BJ (cell line): ENCODE measurements around the gene HACD4. TPM values are rescaled to one million over a fixed set of nuclear protein-coding genes. Genes with fewer than 3 reads are reported as not detected.

ENCODE experiments used
- CTCF ChIA-PET: fragments of 350-600 bp; formaldehyde crosslinking; extraction: SDS; loops from one replicate; lab custom pipeline; 2021; ENCODE audit warnings: antibody characterized with exemption, inconsistent platforms; lab: Yijun Ruan, JAX
- POLR2A ChIA-PET: fragments of 300-600 bp; sonication (Branson Sonifier 250); formaldehyde crosslinking; extraction: SDS; loops from one replicate; lab custom pipeline; 2021; ENCODE audit warnings: antibody characterized with exemption; lab: Charles Lee
- DNase-seq: peaks from one replicate; pipeline ENCODE4 v3.0.0-alpha.2; 2011; ENCODE audit warnings: low read depth
- H3K27me3 ChIP-seq: 2 replicates; pipeline ENCODE4 v1.6.0; 2011; ENCODE audit warnings: low read length; ENCODE audit not compliant: control insufficient read depth, insufficient read depth
- H3K36me3 ChIP-seq: 2 replicates; pipeline ENCODE4 v1.5.1; 2011; ENCODE audit warnings: low read length; ENCODE audit not compliant: control insufficient read depth, insufficient read depth
- H3K4me3 ChIP-seq: 2 replicates; pipeline ENCODE4 v1.5.1; 2011; ENCODE audit warnings: low read depth, mild to moderate bottlenecking, control low read depth, low read length
- polyA minus RNA-seq: library from RNA; depleted of rRNA, polyadenylated mRNA; stranded (reverse); fragments of >200 nt; gene quantifications from 2 replicates; pipeline ENCODE4 v1.2.3, GENCODE V29; 2011; rRNA and poly(A)+ RNA removed
- polyA plus RNA-seq: library from polyadenylated mRNA; depleted of rRNA; stranded (reverse); fragments of >200 nt; gene quantifications from 2 replicates; pipeline ENCODE4 v1.2.3, GENCODE V29; 2011; rRNA removed
- TF ChIP-seq, protein P1 (sequence below): IDR thresholded peaks from 2 replicates; pipeline ENCODE4 v1.5.1; 2011; ENCODE audit warnings: low read depth, mild to moderate bottlenecking, control low read depth, inconsistent platforms, low read length, moderate library complexity; ENCODE audit not compliant: insufficient read depth

Gene HACD4, protein sequence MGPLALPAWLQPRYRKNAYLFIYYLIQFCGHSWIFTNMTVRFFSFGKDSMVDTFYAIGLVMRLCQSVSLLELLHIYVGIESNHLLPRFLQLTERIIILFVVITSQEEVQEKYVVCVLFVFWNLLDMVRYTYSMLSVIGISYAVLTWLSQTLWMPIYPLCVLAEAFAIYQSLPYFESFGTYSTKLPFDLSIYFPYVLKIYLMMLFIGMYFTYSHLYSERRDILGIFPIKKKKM
- polyA plus RNA-seq, result 4.3 and 8.6 TPM in 2 replicates
- polyA minus RNA-seq, result 3.0 and 3.1 TPM in 2 replicates

DNA sequence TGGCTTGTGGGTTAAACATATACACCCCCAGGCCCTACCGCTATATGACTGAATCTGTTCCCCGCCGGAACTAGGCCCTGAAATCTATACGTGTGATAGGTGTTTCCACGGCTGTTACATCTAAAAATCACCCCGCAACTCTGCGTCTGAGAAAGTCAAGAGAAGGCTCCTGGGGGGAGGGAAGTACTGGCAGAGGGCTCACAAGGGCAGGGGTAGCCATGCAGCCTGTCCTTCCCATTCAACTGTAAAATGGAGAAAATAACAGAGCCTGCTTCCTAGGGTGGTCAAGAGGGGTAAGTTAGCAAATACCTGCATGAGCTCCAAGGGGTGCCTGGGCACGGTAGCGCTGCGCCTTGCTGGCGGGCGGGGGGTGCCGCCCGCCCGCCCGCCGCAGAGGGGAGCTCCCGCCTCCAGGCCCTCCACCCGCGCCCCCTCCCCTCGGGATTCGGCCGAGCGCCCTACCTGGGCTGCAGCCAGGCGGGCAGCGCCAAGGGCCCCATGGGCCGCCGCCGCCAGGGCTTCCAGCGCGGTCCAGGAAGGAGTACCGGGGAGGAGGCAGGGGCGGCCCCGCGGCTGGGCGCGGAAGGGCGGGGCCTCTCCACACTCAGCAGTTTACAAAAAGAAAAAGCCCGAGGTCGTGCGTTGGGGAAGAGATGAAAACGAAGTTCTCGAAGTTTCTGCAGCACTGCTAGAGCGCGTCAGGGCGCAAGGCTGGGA lies at the start of gene HACD4:
TSS of gene HACD4 (minus strand) at position 550 of the 717 bp plus-strand sequence. CDS start at position 500, 50 bp downstream.
- POLR2A ChIA-PET, result no interaction called here

DNA sequence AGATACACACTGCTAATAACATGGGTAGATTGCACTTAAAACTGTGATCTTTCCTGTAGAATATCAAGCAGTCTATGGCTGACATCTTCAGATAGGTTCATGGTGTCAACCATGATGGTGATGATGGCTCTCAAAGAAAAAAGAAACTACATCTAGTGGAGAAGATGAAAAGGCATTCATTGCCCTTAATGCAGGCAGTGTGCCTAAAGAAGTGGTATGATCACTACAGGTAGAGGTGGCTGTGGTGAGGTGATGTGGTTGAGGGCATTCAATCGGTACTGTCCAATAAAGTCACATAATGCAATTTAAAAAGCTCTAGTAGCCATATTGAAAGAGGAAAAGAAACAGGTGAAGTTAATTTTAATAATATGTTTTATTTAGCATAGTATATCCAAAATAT lies 49.4 kb upstream of the HACD4 start:
- H3K4me3 ChIP-seq, result no peak overlapping the region
- TF ChIP-seq, protein P1, sequence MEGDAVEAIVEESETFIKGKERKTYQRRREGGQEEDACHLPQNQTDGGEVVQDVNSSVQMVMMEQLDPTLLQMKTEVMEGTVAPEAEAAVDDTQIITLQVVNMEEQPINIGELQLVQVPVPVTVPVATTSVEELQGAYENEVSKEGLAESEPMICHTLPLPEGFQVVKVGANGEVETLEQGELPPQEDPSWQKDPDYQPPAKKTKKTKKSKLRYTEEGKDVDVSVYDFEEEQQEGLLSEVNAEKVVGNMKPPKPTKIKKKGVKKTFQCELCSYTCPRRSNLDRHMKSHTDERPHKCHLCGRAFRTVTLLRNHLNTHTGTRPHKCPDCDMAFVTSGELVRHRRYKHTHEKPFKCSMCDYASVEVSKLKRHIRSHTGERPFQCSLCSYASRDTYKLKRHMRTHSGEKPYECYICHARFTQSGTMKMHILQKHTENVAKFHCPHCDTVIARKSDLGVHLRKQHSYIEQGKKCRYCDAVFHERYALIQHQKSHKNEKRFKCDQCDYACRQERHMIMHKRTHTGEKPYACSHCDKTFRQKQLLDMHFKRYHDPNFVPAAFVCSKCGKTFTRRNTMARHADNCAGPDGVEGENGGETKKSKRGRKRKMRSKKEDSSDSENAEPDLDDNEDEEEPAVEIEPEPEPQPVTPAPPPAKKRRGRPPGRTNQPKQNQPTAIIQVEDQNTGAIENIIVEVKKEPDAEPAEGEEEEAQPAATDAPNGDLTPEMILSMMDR, result no peak
- ChIA-PET CTCF (interaction anchor here (1.1 kb wide), 1 partner anchor 16 kb away, joined by 3 read pairs; no protein-coding TSS in a partner anchor), POLR2A (no interaction called here)
- no peak for DNase-seq
- H3K27me3 ChIP-seq, result no peaks in the 10 kb centered on the region; the same call in 1 of the 2 replicates
- no peaks in the 10 kb centered on the region for H3K36me3 ChIP-seq

More for the DNA sequence above, at the start of gene HACD4:
- CTCF ChIA-PET, result interaction anchor here (1.1 kb wide), 1 partner anchor 26 kb away, joined by 3 read pairs; no protein-coding TSS in a partner anchor
- Histone ChIP-seq H3K4me3 (peak within 1 kb of the TSS; percentile 61), H3K27me3 (no peaks in the 10 kb centered on the region), H3K36me3 (no peaks in the 10 kb centered on the region)
- no peak for DNase-seq
- TF ChIP-seq, protein P1, result no peak

DNA sequence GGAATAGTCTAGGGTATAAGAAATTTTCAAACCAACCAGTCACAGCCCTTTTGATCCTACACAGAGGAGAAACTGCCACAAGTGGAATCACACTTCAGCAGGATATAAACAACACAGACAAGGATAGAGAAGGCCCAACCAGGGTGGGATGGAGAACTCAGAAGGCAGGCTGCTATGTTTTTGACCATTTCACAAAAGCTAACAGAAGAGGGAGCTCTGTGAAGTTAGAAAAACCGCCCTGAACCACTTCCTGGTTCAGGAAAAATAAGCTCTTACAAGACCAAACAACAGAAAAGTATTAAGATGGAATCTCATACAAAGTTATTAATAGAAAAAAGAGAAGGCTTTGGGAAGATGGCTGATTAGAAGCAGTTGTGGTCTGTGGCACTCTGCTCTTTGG lies 47.3 kb upstream of the HACD4 start:
- no peak for DNase-seq
- no peaks in the 10 kb centered on the region for H3K36me3 ChIP-seq
- ChIA-PET CTCF (interaction anchor here (0.8 to 1.8 kb wide), 4 partner anchors 9 to 196 kb away, joined by 3 to 5 read pairs (median 4); no protein-coding TSS in a partner anchor), POLR2A (no interaction called here)
- no peak overlapping the region for H3K4me3 ChIP-seq
- no peaks in the 10 kb centered on the region; the same call in 1 of the 2 replicates for H3K27me3 ChIP-seq
- TF ChIP-seq, protein P1, result no peak

DNA sequence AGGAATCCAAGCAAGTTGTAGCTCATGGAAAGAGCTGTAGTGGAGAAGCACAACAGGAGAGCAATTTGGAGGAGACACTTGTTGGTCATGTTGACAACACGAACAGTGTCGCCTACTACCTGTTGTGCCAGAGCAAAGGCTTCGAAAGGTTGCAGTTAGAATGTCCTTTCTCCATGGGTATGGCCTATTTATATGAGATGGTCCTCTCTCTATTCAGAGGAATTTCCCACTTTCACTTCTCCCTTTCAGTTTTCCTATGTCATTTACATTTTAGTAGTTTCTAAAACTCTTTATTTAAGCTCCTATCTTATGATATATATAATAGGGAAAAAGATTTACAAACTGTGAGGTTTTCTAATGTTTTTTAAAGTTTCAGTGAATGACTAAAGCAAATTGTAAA lies 46.3 kb upstream of the HACD4 start, which contains the start of gene IFNB1:
TSS of gene IFNB1 (minus strand) at position 162 of the 400 bp plus-strand sequence. CDS start at position 89, 73 bp downstream.
- POLR2A ChIA-PET, result no interaction called here
- TF ChIP-seq, protein P1, result no peak
- CTCF ChIA-PET, result interaction anchor here (0.6 to 1.8 kb wide), 3 partner anchors 16 to 128 kb away, joined by 3 to 5 read pairs (median 3); no protein-coding TSS in a partner anchor
- no peaks in the 10 kb centered on the region for H3K36me3 ChIP-seq
- H3K4me3 ChIP-seq, result no peak within 1 kb of the TSS
- DNase-seq, result no peak
- H3K27me3 ChIP-seq, result no peaks in the 10 kb centered on the region; the same call in 1 of the 2 replicates

DNA sequence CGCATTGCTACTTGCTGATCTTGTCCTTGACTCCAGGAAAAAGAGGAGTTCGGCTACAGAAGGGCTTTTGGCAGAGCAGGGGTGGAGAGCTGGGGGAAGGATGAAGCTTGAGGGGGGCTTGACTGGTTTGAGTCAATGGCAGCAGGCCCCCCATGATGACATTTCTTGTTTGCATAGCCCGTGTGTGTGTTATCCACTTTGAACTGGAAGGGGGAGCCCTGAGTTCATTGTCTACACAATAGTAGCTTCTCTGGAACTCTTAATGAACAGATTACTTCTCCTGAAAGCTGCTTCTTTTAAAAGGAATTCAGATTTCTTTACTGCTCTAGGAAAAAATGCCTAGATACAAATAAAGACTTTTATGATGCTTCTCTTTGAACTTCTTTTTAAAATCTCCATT lies 44.0 kb upstream of the HACD4 start:
- TF ChIP-seq, protein P1, result no peak
- Histone ChIP-seq H3K27me3 (no peaks in the 10 kb centered on the region; the same call in 1 of the 2 replicates), H3K4me3 (no peak overlapping the region), H3K36me3 (no peaks in the 10 kb centered on the region)
- ChIA-PET CTCF (interaction anchor here (1.1 kb wide), 1 partner anchor 66 kb away, joined by 3 read pairs; the partner anchor contains the start of gene IFNW1), POLR2A (no interaction called here)
- DNase-seq, result no peak
